HCT116 (cell line): ENCODE data around the gene RNU6-9. TPM values are rescaled to one million over a fixed set of nuclear protein-coding genes. Genes with fewer than 3 reads are reported as not detected.

Source experiments
- ATAC-seq: fragments of 200-7000 bp; cut with Tn5 transposase; 2 replicates; pipeline ENCODE4 v1.9.1; 2020; ENCODE audit warnings: mild to moderate bottlenecking, moderate library complexity
- BruUV-seq: library from RNA; stranded (reverse); fragments of 400-500 nt; replicated peaks from 2 replicates; lab custom pipeline; 2021; lab: Mats Ljungman, UMichigan
- CTCF ChIA-PET: fragments of 300-600 bp; sonication (Branson Sonifier 250); formaldehyde crosslinking; loops from one replicate; lab custom pipeline; 2021; ENCODE audit warnings: antibody characterized with exemption; lab: Charles Lee
- POLR2A ChIA-PET: fragments of 300-600, 350-600 bp; sonication (Branson Sonifier 250); formaldehyde crosslinking; loops from one replicate; lab custom pipeline; 2021; ENCODE audit warnings: antibody characterized with exemption; lab: Charles Lee
- RAD21 ChIA-PET, 2 experiments: fragments of 300-600 bp; sonication (Branson Sonifier 250); formaldehyde crosslinking; loops; one replicate each; lab custom pipeline; 2023; ENCODE audit warnings: low total read pairs in 2 of 2; ENCODE audit not compliant: uncharacterized antibody in 2 of 2, unreplicated experiment in 2 of 2, low non-redundant PET in 1 of 2; lab: Charles Lee
- DNase-seq: peaks from one replicate; pipeline ENCODE4 v3.0.0-alpha.2; 2010; ENCODE audit warnings: low read depth, low spot score
- H2AFZ ChIP-seq: fragments of 200-600 bp; shearing (Covaris generic), sonication (generic); 2 replicates; pipeline ENCODE4 v1.6.1; 2017; ENCODE audit warnings: low read depth, mixed run types, mixed read lengths, antibody characterized with exemption, low read length; ENCODE audit not compliant: poor library complexity, severe bottlenecking
- H3K27ac ChIP-seq: 2 replicates; pipeline ENCODE4 v1.5.1; 2012; ENCODE audit warnings: low read depth, low read length
- H3K27me3 ChIP-seq: fragments of 200-600 bp; sonication (generic); 2 replicates; pipeline ENCODE4 v1.6.1; 2016; ENCODE audit warnings: mixed run types, low read length, mixed read lengths; ENCODE audit not compliant: insufficient read depth
- H3K36me3 ChIP-seq, 2 experiments: fragments of 200-500 bp in 1 of 2; fragments of 200-600 bp in 1 of 2; sonication (Bioruptor generic) in 1 of 2; sonication (generic) in 1 of 2; 2 replicates each; pipeline versions ENCODE4 v1.5.1 to v1.6.1; 2014 to 2016; ENCODE audit warnings: low read length in 2 of 2, inconsistent platforms in 1 of 2, mixed read lengths in 1 of 2, mixed run types in 1 of 2; ENCODE audit not compliant: insufficient read depth in 2 of 2, control insufficient read depth in 1 of 2
- H3K4me1 ChIP-seq, 2 experiments: fragments of 200-600 bp in 1 of 2; sonication (generic) in 1 of 2; 2 replicates each; pipeline versions ENCODE4 v1.5.1 to v1.6.1; 2012 to 2017; ENCODE audit warnings: low read length in 2 of 2, inconsistent platforms in 1 of 2, mild to moderate bottlenecking in 1 of 2, mixed read lengths in 1 of 2, mixed run types in 1 of 2, moderate library complexity in 1 of 2; ENCODE audit not compliant: insufficient read depth in 2 of 2, control insufficient read depth in 1 of 2
- H3K4me2 ChIP-seq: fragments of 200-600 bp; sonication (generic); 2 replicates; pipeline ENCODE4 v1.6.1; 2017; ENCODE audit warnings: mixed run types, low read length, mixed read lengths
- H3K4me3 ChIP-seq, 2 experiments: fragments of 200-600 bp in 1 of 2; sonication (generic) in 1 of 2; replicated peaks in 1 of 2; 2 replicates each; pipeline ENCODE4 v1.5.1; 2011 to 2016; ENCODE audit warnings: low read length in 2 of 2, control low read depth in 1 of 2, low read depth in 1 of 2, mild to moderate bottlenecking in 1 of 2, mixed read lengths in 1 of 2, mixed run types in 1 of 2
- H3K79me2 ChIP-seq: fragments of 200-600 bp; sonication (generic); 2 replicates; pipeline ENCODE4 v1.6.1; 2017; ENCODE audit warnings: mild to moderate bottlenecking, mixed run types, low read length, moderate library complexity, mixed read lengths; ENCODE audit not compliant: insufficient read depth
- H3K9ac ChIP-seq: fragments of 200-600 bp; sonication (generic); 2 replicates; pipeline ENCODE4 v1.6.1; 2016; ENCODE audit warnings: low read length, mixed read lengths
- H3K9me2 ChIP-seq: fragments of 200-600 bp; sonication (generic), shearing (Covaris generic); 2 replicates; pipeline ENCODE4 v1.6.1; 2017; ENCODE audit warnings: mixed run types, mild to moderate bottlenecking, moderate library complexity; ENCODE audit not compliant: insufficient read depth
- H3K9me3 ChIP-seq, 2 experiments: fragments of 200-500 bp in 1 of 2; fragments of 200-600 bp in 1 of 2; sonication (Bioruptor generic) in 1 of 2; sonication (generic) in 1 of 2; 2 replicates each; pipeline ENCODE4 v1.6.1; 2014 to 2017; ENCODE audit warnings: low read length in 2 of 2, mixed read lengths in 2 of 2, inconsistent platforms in 1 of 2, low read depth in 1 of 2, mild to moderate bottlenecking in 1 of 2, mixed run types in 1 of 2, moderate library complexity in 1 of 2; ENCODE audit not compliant: control insufficient read depth in 1 of 2, insufficient read depth in 1 of 2
- H4K20me1 ChIP-seq: fragments of 200-600 bp; sonication (generic), shearing (Covaris generic); 2 replicates; pipeline ENCODE4 v1.6.1; 2017; ENCODE audit warnings: mixed run types, mild to moderate bottlenecking, moderate library complexity; ENCODE audit not compliant: insufficient read depth
- ATF3 ChIP-seq: IDR thresholded peaks from 2 replicates; pipeline ENCODE4 v1.6.1; 2012
- CBX3 ChIP-seq: IDR thresholded peaks from 2 replicates; pipeline ENCODE4 v1.6.1; 2012; ENCODE audit warnings: low read depth
- CEBPB ChIP-seq: IDR thresholded peaks from 2 replicates; pipeline ENCODE4 v1.6.1; 2012; ENCODE audit warnings: low read depth
- CTCF ChIP-seq, 3 experiments: fragments of 200-600 bp in 1 of 3; sonication (generic) in 1 of 3; IDR thresholded peaks in 2 of 3; conservative IDR thresholded peaks in 1 of 3; 2 replicates each; pipeline ENCODE4 v1.5.1; 2012 to 2017; ENCODE audit warnings: low read depth in 2 of 3, low read length in 2 of 3, antibody characterized with exemption in 1 of 3, borderline replicate concordance in 1 of 3, control low read depth in 1 of 3, mild to moderate bottlenecking in 1 of 3, mixed read lengths in 1 of 3, mixed run types in 1 of 3, moderate library complexity in 1 of 3; ENCODE audit not compliant: insufficient read depth in 1 of 3
- EGR1 ChIP-seq: IDR thresholded peaks from 2 replicates; pipeline ENCODE4 v1.6.1; 2012; ENCODE audit warnings: low read depth
- ELF1 ChIP-seq: IDR thresholded peaks from 2 replicates; pipeline ENCODE4 v1.6.1; 2012; ENCODE audit warnings: low read depth, borderline replicate concordance
- EZH2phosphoT487 ChIP-seq: fragments of 200-600 bp; IDR thresholded peaks from 2 replicates; pipeline ENCODE4 v1.6.1; 2018; ENCODE audit warnings: antibody characterized with exemption, borderline replicate concordance
- FOSL1 ChIP-seq: IDR thresholded peaks from 2 replicates; pipeline ENCODE4 v1.6.1; 2012; ENCODE audit warnings: low read depth
- JUND ChIP-seq: IDR thresholded peaks from 2 replicates; pipeline ENCODE4 v1.6.1; 2012
- MAX ChIP-seq: IDR thresholded peaks from 2 replicates; pipeline ENCODE4 v1.6.1; 2012
- POLR2A ChIP-seq: IDR thresholded peaks from 2 replicates; pipeline ENCODE4 v1.7.0; 2011; ENCODE audit warnings: borderline replicate concordance; ENCODE audit not compliant: insufficient read depth, insufficient read length; ENCODE audit errors: extremely low read depth
- POLR2AphosphoS5 ChIP-seq: IDR thresholded peaks from 2 replicates; pipeline ENCODE4 v1.6.1; 2011; ENCODE audit warnings: mild to moderate bottlenecking, low read depth, low read length, moderate library complexity
- RAD21 ChIP-seq: IDR thresholded peaks from 2 replicates; pipeline ENCODE4 v1.6.1; 2012; ENCODE audit warnings: low read depth, mild to moderate bottlenecking
- REST ChIP-seq: IDR thresholded peaks from 2 replicates; pipeline ENCODE4 v1.6.1; 2012; ENCODE audit warnings: low read depth
- SIN3A ChIP-seq: IDR thresholded peaks from 2 replicates; pipeline ENCODE4 v1.6.1; 2012; ENCODE audit warnings: low read depth
- SP1 ChIP-seq: IDR thresholded peaks from 2 replicates; pipeline ENCODE4 v1.6.1; 2012; ENCODE audit warnings: low read depth
- SRF ChIP-seq: IDR thresholded peaks from 2 replicates; pipeline ENCODE4 v1.6.1; 2012; ENCODE audit warnings: low read depth
- TCF7L2 ChIP-seq: IDR thresholded peaks from 2 replicates; pipeline ENCODE4 v1.7.0; 2011; ENCODE audit warnings: borderline replicate concordance, inconsistent platforms; ENCODE audit not compliant: insufficient read depth, insufficient read length; ENCODE audit errors: extremely low read depth
- ZBTB33 ChIP-seq: IDR thresholded peaks from 2 replicates; pipeline ENCODE4 v1.6.1; 2011; ENCODE audit warnings: mild to moderate bottlenecking, low read length, moderate library complexity; ENCODE audit not compliant: insufficient replicate concordance; ENCODE audit errors: extremely low read depth
- ZFX ChIP-seq: fragments of 450-650 bp; IDR thresholded peaks from 2 replicates; pipeline ENCODE4 v1.6.1; 2017
- intact Hi-C: fragments of 100-400 bp; cut with micrococcal nuclease; formaldehyde crosslinking; loops from 2 replicates; pipeline ENCODE4 v1.10.0; 2022
- total RNA-seq: library from RNA; stranded (reverse); gene quantifications from one replicate; pipeline ENCODE4 v1.2.1, GENCODE V29; 2021; ENCODE audit not compliant: unreplicated experiment

The RNU6-9 gene
- total RNA-seq, 1 experiment from 2014 or later, result not detected

GRCh38 chr19:904545-904944, 11.3 kb downstream of the RNU6-9 start:
- DNase-seq (no peak), ATAC-seq (no peak)
- intact Hi-C loops, result no loop called here
- H3K79me2 ChIP-seq, result peaks cover 53% of the 10 kb centered on the region
- H4K20me1 ChIP-seq, result peaks cover 4% of the 10 kb centered on the region; the same call in 1 of the 2 replicates
- no peaks in the 10 kb centered on the region for H3K9me3 ChIP-seq
- H3K27ac ChIP-seq, result no peak overlapping the region
- H3K9me2 ChIP-seq, result no peaks in the 10 kb centered on the region
- no peak overlapping the region for H3K9ac ChIP-seq
- no peaks in the 10 kb centered on the region for H3K27me3 ChIP-seq
- BruUV-seq, result no TSS peak
- H3K4me1 ChIP-seq, result peaks cover 15 to 32% of the 10 kb centered on the region in 2 experiments
- H3K4me2 ChIP-seq, result no peak overlapping the region
- no peak overlapping the region for H2AFZ ChIP-seq
- ChIA-PET POLR2A (no interaction called here), RAD21 (no interaction called here), CTCF (interaction anchor here (1.3 kb wide), 1 partner anchor 394 kb away, joined by 3 read pairs; no protein-coding TSS in a partner anchor)
- H3K4me3 ChIP-seq, result no peak overlapping the region
- TF ChIP-seq RAD21, result no peak
- TF ChIP-seq ATF3, result no peak
- TF ChIP-seq ZFX, result no peak
- TF ChIP-seq CBX3, result no peak
- no peak for TF ChIP-seq SRF
- TF ChIP-seq TCF7L2, result no peak
- TF ChIP-seq POLR2AphosphoS5, result no peak
- no peak for TF ChIP-seq ELF1
- no peak for TF ChIP-seq JUND
- no peak for TF ChIP-seq ZBTB33
- no peak for TF ChIP-seq EZH2phosphoT487
- no peak for TF ChIP-seq CTCF (IDR thresholded peaks at IDR 0.05 in 2 of 3, conservative IDR thresholded peaks at IDR 0.05 in 1 of 3; ENCODE audit: borderline replicate concordance in 1 of 3, insufficient read depth in 1 of 3, low read depth in 2 of 3, low read length in 2 of 3)
- TF ChIP-seq FOSL1, result no peak
- TF ChIP-seq EGR1, result no peak
- no peak for TF ChIP-seq POLR2A
- no peak for TF ChIP-seq CEBPB
- no peak for TF ChIP-seq MAX
- no peak for TF ChIP-seq REST
- TF ChIP-seq SIN3A, result no peak
- no peak for TF ChIP-seq SP1
- H3K36me3 ChIP-seq, result peaks cover 0 to under 1% of the 10 kb centered on the region in 2 experiments; a peak in 2 of 4 replicates
